Activated naive CD4-positive, alpha-beta T cell treated with anti-CD3 and anti-CD28 coated beads, Interleukin-2, amount 10 ng/mL, durations not matched to agents 7 days and 5 days (primary cell): ENCODE results near the gene AOPEP.
A peak's percentile ranks its signal among the peaks of the same experiment; 100 is the strongest.
"Not testable (repeated sequence)": the region's sequence is repeated elsewhere in the genome, so short reads cannot be mapped to it uniquely, and the experiment has no call there.

Source experiments
- CTCF ChIA-PET: fragments of 350-600 bp; sonication (Branson Sonifier 250); formaldehyde crosslinking; loops from one replicate; lab custom pipeline; 2021; ENCODE audit warnings: antibody characterized with exemption; lab: Charles Lee
- DNase-seq: peaks from one replicate; pipeline ENCODE4 v3.0.0-alpha.2; 2020
- H3K27ac Mint-ChIP-seq: one replicate; pipeline ENCODE4 v1.8.0; 2021; ENCODE audit warnings: mild to moderate bottlenecking, moderate library complexity, mixed read lengths
- H3K27me3 Mint-ChIP-seq: one replicate; pipeline ENCODE4 v1.8.0; 2021; ENCODE audit warnings: mild to moderate bottlenecking, mixed read lengths
- H3K36me3 Mint-ChIP-seq: one replicate; pipeline ENCODE4 v1.8.0; 2021; ENCODE audit warnings: mixed read lengths
- H3K4me1 Mint-ChIP-seq: one replicate; pipeline ENCODE4 v1.8.0; 2021; ENCODE audit warnings: mixed read lengths
- H3K4me3 Mint-ChIP-seq: one replicate; pipeline ENCODE4 v1.8.0; 2021; ENCODE audit warnings: mild to moderate bottlenecking, moderate library complexity, mixed read lengths
- H3K9me3 Mint-ChIP-seq: one replicate; pipeline ENCODE4 v1.8.0; 2021; ENCODE audit warnings: mixed read lengths

AOPEP gene

GRCh38 chr9:94938384-94938783 is 211.9 kb downstream of the AOPEP start:
- Mint-ChIP-seq H3K4me3 (no peak overlapping the region), H3K27me3 (no peaks in the 10 kb centered on the region), H3K36me3 (peaks cover 2% of the 10 kb centered on the region), H3K27ac (no peak overlapping the region), H3K9me3 (no peaks in the 10 kb centered on the region), H3K4me1 (no peaks in the 10 kb centered on the region)
- CTCF ChIA-PET = interaction anchor here (0.8 kb wide), 1 partner anchor 10 kb away, joined by 3 read pairs; no protein-coding TSS in a partner anchor
- no peak for DNase-seq

- H3K27ac Mint-ChIP-seq, H3K36me3 Mint-ChIP-seq, H3K4me1 Mint-ChIP-seq, H3K4me3 Mint-ChIP-seq, CTCF ChIA-PET, H3K27me3 Mint-ChIP-seq, DNase-seq, H3K9me3 Mint-ChIP-seq: not testable (repeated sequence)
These were observed 213.8 kb downstream of the AOPEP start for GRCh38 chr9:94940296-94940695.

- H3K27me3 Mint-ChIP-seq = no peaks in the 10 kb centered on the region
These were observed 214.8 kb downstream of the AOPEP start for GRCh38 chr9:94941211-94941875.

GRCh38 chr9:94944626-94945025 is 218.1 kb downstream of the AOPEP start:
- Mint-ChIP-seq H3K27me3 (no peaks in the 10 kb centered on the region), H3K4me3 (no peak overlapping the region), H3K36me3 (no peaks in the 10 kb centered on the region), H3K9me3 (no peaks in the 10 kb centered on the region), H3K27ac (no peak overlapping the region), H3K4me1 (no peaks in the 10 kb centered on the region)
- CTCF ChIA-PET = no interaction called here
- no peak for DNase-seq

More at GRCh38 chr9:94941211-94941875, 214.8 kb downstream of the AOPEP start:
- H3K4me3 Mint-ChIP-seq = no peak overlapping the region
- CTCF ChIA-PET = no interaction called here
- no peaks in the 10 kb centered on the region for H3K9me3 Mint-ChIP-seq
- no peak overlapping the region for H3K27ac Mint-ChIP-seq
- no peak for DNase-seq
- no peaks in the 10 kb centered on the region for H3K4me1 Mint-ChIP-seq
- H3K36me3 Mint-ChIP-seq = peaks cover 2% of the 10 kb centered on the region

GRCh38 chr9:94945197-94946144 is 219.0 kb downstream of the AOPEP start:
- CTCF ChIA-PET = interaction anchor here (0.6 to 0.9 kb wide), 2 partner anchors 9 to 186 kb away, joined by 3 read pairs; no protein-coding TSS in a partner anchor
- Mint-ChIP-seq H3K27ac (no peak overlapping the region), H3K4me3 (no peak overlapping the region), H3K4me1 (peaks cover 8% of the 10 kb centered on the region), H3K27me3 (peaks cover 4% of the 10 kb centered on the region), H3K36me3 (no peaks in the 10 kb centered on the region), H3K9me3 (no peaks in the 10 kb centered on the region)
- no peak for DNase-seq

- Mint-ChIP-seq H3K27ac (no peak overlapping the region), H3K9me3 (no peaks in the 10 kb centered on the region), H3K36me3 (no peaks in the 10 kb centered on the region), H3K27me3 (peaks cover 4% of the 10 kb centered on the region), H3K4me3 (no peak overlapping the region), H3K4me1 (peaks cover 15% of the 10 kb centered on the region)
- DNase-seq = no peak
- CTCF ChIA-PET = interaction anchor here (0.9 kb wide), 1 partner anchor 9 kb away, joined by 3 read pairs; no protein-coding TSS in a partner anchor
These were observed 219.8 kb downstream of the AOPEP start for GRCh38 chr9:94946256-94946655.

GRCh38 chr9:94948567-94949235 is 222.2 kb downstream of the AOPEP start:
- H3K4me1 Mint-ChIP-seq = peaks cover 40% of the 10 kb centered on the region
- DNase-seq = no peak
- no peak overlapping the region for H3K27ac Mint-ChIP-seq
- no peaks in the 10 kb centered on the region for H3K9me3 Mint-ChIP-seq
- peaks cover 4% of the 10 kb centered on the region for H3K27me3 Mint-ChIP-seq
- no peak overlapping the region for H3K4me3 Mint-ChIP-seq
- no peaks in the 10 kb centered on the region for H3K36me3 Mint-ChIP-seq
- CTCF ChIA-PET = interaction anchor here (0.9 to 1.3 kb wide), 3 partner anchors 10 to 182 kb away, joined by 3 read pairs; no protein-coding TSS in a partner anchor

GRCh38 chr9:94949370-94949769 is 222.9 kb downstream of the AOPEP start:
- no peaks in the 10 kb centered on the region for H3K9me3 Mint-ChIP-seq
- CTCF ChIA-PET = interaction anchor here (1.3 kb wide), 1 partner anchor 182 kb away, joined by 3 read pairs; no protein-coding TSS in a partner anchor
- no peaks in the 10 kb centered on the region for H3K36me3 Mint-ChIP-seq
- no peak overlapping the region for H3K27ac Mint-ChIP-seq
- H3K4me3 Mint-ChIP-seq = no peak overlapping the region
- DNase-seq = no peak
- peaks cover 41% of the 10 kb centered on the region for H3K4me1 Mint-ChIP-seq
- peaks cover 4% of the 10 kb centered on the region for H3K27me3 Mint-ChIP-seq

- Mint-ChIP-seq H3K4me3 (no peak overlapping the region), H3K36me3 (no peaks in the 10 kb centered on the region), H3K4me1 (peaks cover 42% of the 10 kb centered on the region), H3K9me3 (no peaks in the 10 kb centered on the region), H3K27me3 (peaks cover 4% of the 10 kb centered on the region), H3K27ac (no peak overlapping the region)
- CTCF ChIA-PET = interaction anchor here (1.3 kb wide), 1 partner anchor 181 kb away, joined by 3 read pairs; no protein-coding TSS in a partner anchor
- no peak for DNase-seq
These were observed 223.6 kb downstream of the AOPEP start for GRCh38 chr9:94950040-94950578.

- CTCF ChIA-PET = no interaction called here
- Mint-ChIP-seq H3K36me3 (no peaks in the 10 kb centered on the region), H3K27me3 (peaks cover 4% of the 10 kb centered on the region), H3K4me3 (peak overlapping the region; percentile 21), H3K9me3 (no peaks in the 10 kb centered on the region), H3K27ac (peak overlapping the region; percentile 87), H3K4me1 (peaks cover 42% of the 10 kb centered on the region)
- DNase-seq = no peak
These were observed 224.3 kb downstream of the AOPEP start for GRCh38 chr9:94950579-94951323.

- peak; percentile 27 for DNase-seq
- Mint-ChIP-seq H3K27me3 (peaks cover 4% of the 10 kb centered on the region), H3K4me3 (peak overlapping the region; percentile 21), H3K9me3 (no peaks in the 10 kb centered on the region), H3K36me3 (no peaks in the 10 kb centered on the region), H3K4me1 (peaks cover 42% of the 10 kb centered on the region), H3K27ac (peak overlapping the region; percentile 87)
- CTCF ChIA-PET = no interaction called here
These were observed 225.0 kb downstream of the AOPEP start for GRCh38 chr9:94951324-94952135.

- Mint-ChIP-seq H3K9me3 (no peaks in the 10 kb centered on the region), H3K36me3 (no peaks in the 10 kb centered on the region), H3K4me1 (peaks cover 42% of the 10 kb centered on the region), H3K27me3 (peaks cover 4% of the 10 kb centered on the region), H3K27ac (peak overlapping the region; percentile 87), H3K4me3 (peak overlapping the region; percentile 38)
- DNase-seq = peak; percentile 42
- CTCF ChIA-PET = no interaction called here
These were observed 226.3 kb downstream of the AOPEP start for GRCh38 chr9:94952565-94953373.
